Activated naive CD4-positive, alpha-beta T cell treated with anti-CD3 and anti-CD28 coated beads, Interleukin-2, amount 50 U/mL, for 72 hours (primary cell): ENCODE measurements around the gene MEGF11. TPM values are rescaled to one million over a fixed set of nuclear protein-coding genes. Genes with fewer than 3 reads are reported as not detected.

Experiments
- ATAC-seq, 2 donors: fragments of 150-1000 bp; cut with Tn5 transposase; 2 replicates each; pipeline ENCODE4 v1.10.0; 2021; ENCODE audit warnings: mild to moderate bottlenecking in 2 of 2, moderate library complexity in 2 of 2
- DNase-seq, 2 donors: peaks; one replicate each; pipeline ENCODE4 v3.0.0; 2021 to 2022; ENCODE audit warnings: low spot score in 2 of 2
- H3K27ac Mint-ChIP-seq, 2 donors: one replicate each; pipeline ENCODE4 v1.8.0; 2022; ENCODE audit warnings: mild to moderate bottlenecking in 2 of 2, mixed read lengths in 2 of 2
- H3K36me3 Mint-ChIP-seq, 2 donors: one replicate each; pipeline ENCODE4 v1.8.0; 2022; ENCODE audit warnings: mixed read lengths in 2 of 2
- H3K9me3 Mint-ChIP-seq, 2 donors: one replicate each; pipeline ENCODE4 v1.8.0; 2022; ENCODE audit warnings: mixed read lengths in 2 of 2
- total RNA-seq, 2 donors: library from RNA; stranded (reverse); gene quantifications; one replicate each; pipeline ENCODE4 v1.2.3, GENCODE V29; 2022

The MEGF11 gene
- total RNA-seq, 2 donors from 2014 or later = not detected

DNA sequence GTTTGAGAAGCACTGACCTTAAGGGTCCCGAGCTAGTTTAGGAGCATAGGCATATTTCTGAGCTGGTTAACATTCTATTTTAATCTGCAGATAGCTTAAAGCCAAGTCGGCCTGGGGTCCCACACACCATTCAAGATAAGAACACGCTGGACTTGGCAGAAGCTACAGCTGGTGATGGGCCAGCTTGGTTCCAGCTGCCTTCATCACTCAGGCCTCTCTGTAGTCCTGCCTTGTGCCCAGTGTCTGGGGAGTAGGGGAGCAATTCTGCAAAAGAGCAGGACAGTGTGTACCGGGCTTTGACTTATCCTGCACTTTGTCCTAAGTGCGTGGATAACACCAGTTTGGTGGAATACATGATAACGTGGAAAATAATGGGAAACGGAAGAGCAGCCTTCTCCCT is 164.5 kb downstream of the MEGF11 start:
- Mint-ChIP-seq H3K9me3 (peaks cover 0 to 6% of the 10 kb centered on the region in 2 donors), H3K36me3 (peaks cover 0 to 6% of the 10 kb centered on the region in 2 donors), H3K27ac (no peak overlapping the region)
- ATAC-seq (no peak), DNase-seq (no peak)

DNA sequence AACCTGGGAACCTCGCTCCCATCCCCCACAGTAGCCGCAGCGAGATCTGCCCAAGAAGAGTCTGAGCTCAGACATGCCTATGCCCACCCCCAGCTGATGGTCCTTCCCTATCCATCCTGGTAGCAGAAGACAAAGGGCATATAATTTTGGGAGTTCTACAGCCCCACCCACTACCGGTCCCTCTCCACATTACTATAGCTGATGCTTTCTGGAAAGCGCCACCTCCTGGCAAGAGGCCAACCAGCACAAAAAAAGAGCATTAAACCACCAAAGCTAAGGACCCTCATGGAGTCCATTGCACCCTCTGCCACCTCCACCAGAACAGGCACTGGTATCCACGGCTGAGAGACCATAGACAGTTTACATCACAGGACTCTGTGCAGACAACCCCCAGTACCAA is 168.4 kb downstream of the MEGF11 start:
- Mint-ChIP-seq H3K9me3 (peaks cover 0 to 6% of the 10 kb centered on the region in 2 donors), H3K27ac (no peak overlapping the region), H3K36me3 (peaks cover 0 to 8% of the 10 kb centered on the region in 2 donors)
- peak in 1 of 2 donors; percentile 24 for DNase-seq
- ATAC-seq = no peak

DNA sequence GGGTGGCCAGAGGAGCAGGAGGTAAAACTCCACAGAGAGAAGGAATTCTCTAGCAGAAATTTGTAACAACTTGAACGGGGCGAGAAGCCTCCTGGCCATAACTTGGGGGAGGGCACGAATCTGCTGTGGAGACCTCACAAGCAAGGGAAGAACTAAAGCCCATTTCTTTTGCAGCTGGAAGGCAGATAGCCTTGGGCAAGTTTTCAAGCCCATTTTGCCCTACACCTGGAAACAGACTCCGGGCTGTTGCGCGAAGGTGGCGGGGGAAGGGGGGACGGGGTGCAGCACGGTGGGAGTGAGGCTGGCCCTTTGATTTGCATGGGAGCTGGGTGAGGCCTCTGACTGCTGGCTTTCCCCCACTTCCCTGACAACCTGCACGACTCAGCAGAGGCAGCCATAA is 168.8 kb downstream of the MEGF11 start:
- no peak for ATAC-seq
- Mint-ChIP-seq H3K9me3 (peaks cover 0 to 6% of the 10 kb centered on the region in 2 donors), H3K36me3 (peaks cover 0 to 8% of the 10 kb centered on the region in 2 donors), H3K27ac (no peak overlapping the region)
- DNase-seq = no peak

DNA sequence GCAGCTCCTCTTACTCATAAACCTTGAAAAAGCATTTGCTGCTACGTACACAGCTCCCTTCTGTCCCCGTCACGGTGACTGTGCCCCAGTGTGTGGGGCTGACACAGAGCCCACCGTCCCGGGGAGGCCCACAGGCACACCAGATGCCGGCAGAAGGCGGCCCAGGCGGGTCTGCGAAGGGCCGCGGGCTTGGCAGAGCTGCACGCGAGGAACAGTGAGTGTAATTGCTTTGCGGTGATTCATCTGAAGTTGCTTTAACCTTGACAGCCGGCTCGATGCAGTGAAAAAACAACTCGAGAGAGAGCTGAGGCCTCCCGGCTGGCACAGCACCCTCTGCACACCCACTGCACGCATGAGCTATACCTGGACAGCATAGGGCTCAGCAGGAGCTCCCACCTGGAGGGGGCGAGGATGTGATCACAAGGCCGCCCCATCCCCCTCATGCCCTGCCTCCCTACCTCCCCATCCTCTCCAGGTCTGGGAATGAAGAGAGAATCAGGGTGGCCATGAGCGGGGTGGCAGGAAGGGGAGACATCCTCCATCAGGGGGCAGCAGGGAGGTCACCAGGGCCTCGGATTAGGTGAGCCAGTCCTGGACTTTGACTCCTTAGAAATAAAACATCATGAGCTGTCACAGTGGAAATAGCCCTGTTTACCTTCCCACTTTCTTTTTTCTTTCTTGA is 172.7 kb downstream of the MEGF11 start:
- H3K27ac Mint-ChIP-seq = no peak overlapping the region
- ATAC-seq (no peak), DNase-seq (no peak)
- H3K9me3 Mint-ChIP-seq = peaks cover 0 to 6% of the 10 kb centered on the region in 2 donors
- H3K36me3 Mint-ChIP-seq = peaks cover 0 to 8% of the 10 kb centered on the region in 2 donors

DNA sequence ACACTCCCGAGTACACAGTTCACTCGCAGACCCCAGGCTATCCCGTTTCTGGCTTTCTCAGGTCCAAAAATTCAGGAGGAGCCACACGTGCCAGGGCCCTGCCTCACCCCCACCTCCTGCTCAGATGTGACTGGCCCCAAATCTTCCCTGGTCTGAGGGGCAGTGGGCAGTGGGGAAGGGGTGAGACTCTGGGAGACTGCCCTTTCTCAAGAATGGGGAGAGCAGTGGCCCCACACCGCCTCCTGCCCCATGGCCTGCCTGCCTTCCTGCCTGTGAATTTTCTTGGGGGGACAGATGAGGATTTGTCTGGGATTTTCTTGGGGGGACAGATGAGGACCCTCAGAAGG is 174.6 kb downstream of the MEGF11 start:
- Mint-ChIP-seq H3K36me3 (peaks cover 0 to under 1% of the 10 kb centered on the region in 2 donors), H3K9me3 (no peaks in the 10 kb centered on the region)
- DNase-seq = no peak

DNA sequence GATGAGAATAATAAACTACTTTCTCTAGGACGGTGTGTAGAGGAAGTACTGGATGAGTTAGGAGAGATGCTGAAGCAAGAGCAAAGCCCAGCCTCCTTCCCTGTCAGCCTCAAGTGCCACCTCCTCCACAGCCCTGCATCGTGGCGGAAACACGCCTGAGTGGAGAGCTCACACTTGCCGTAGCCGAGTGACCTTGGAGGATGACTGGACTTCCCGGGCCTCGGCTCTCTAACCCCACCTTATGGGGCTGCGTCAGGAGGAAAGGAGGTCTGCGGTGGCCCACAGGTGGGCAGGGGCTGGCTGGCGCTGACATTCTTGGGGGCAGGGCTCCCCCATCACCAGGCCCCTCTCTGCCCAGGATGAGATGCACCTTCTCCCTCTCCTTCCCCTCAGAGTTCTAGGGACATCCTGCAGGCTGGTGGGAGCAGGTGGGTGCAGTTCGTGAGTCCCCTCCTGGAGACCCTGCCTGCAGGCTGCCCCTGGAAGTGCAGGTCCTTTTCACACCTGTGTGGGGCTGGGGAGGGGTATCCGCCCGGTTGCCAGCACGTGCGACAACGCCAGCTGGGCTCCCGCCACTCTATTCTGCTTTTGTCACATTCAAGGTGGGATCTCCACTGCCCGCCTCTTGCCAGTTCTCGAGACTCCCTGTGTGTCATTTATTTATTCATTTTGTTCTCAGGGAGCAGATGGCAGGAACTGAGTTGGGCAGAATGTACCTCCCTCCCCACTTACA is 175.2 kb downstream of the MEGF11 start:
- ATAC-seq (no peak), DNase-seq (no peak)
- no peak overlapping the region for H3K27ac Mint-ChIP-seq
- H3K9me3 Mint-ChIP-seq = no peaks in the 10 kb centered on the region
- no peaks in the 10 kb centered on the region for H3K36me3 Mint-ChIP-seq

More for the DNA sequence above, 174.6 kb downstream of the MEGF11 start:
- no peak overlapping the region for H3K27ac Mint-ChIP-seq
- no peak for ATAC-seq

DNA sequence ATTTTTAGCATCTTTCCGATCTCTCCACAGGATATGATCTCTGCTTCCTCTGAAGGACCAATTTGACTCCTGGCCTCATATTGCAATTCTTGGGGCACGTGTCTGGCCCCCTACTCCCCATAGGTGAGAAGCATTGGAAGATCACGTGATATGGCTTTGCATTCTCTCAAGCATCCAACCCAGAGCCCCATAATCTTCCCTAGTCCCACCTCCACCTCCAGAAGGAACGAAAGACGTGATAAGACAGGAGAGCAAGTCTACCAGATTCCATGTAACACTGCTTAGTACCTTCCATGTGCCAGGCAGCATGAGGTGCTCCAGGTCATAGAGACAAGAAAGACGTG is 176.3 kb downstream of the MEGF11 start:
- Mint-ChIP-seq H3K36me3 (no peaks in the 10 kb centered on the region), H3K9me3 (no peaks in the 10 kb centered on the region), H3K27ac (peak overlapping the region in 1 of 2 donors; percentile 4)
- DNase-seq (no peak), ATAC-seq (no peak)

DNA sequence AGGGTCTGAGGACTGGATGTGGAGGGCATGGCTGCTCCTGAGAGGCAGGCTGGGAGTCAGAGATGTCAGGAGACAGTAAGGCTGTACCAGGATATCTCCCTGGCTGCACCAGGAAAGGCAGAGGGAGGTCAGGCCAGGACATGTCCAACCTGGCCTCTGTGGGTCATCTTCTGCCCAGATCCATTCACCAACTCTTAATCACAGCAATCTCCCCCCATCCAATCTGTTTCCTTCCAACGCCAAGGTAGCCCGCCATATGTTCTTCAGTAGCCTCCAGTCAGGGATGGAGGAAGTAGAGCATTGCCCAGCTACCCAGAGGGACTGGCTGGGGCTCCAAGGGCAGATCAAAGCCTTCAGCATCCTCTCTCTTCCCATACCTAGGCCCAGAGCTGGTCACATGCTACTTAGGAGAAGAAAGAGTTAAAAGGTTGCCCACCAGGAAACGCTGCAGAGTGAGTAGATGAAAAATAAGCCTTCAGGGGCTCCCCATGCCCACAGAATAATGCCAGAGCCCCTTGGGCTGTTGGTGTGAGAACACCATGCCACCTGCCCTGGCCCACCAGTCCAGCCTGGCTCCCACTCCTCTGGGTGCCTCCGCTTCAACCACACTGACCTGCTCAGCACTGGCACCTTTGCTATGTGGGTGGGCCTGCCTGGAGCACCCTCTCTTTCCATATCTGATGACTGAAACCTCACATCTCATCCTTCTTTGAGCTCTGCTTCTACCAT is 176.8 kb downstream of the MEGF11 start:
- peak overlapping the region in 1 of 2 donors; percentile 4 for H3K27ac Mint-ChIP-seq
- no peaks in the 10 kb centered on the region for H3K9me3 Mint-ChIP-seq
- ATAC-seq (no peak), DNase-seq (no peak)
- no peaks in the 10 kb centered on the region for H3K36me3 Mint-ChIP-seq

DNA sequence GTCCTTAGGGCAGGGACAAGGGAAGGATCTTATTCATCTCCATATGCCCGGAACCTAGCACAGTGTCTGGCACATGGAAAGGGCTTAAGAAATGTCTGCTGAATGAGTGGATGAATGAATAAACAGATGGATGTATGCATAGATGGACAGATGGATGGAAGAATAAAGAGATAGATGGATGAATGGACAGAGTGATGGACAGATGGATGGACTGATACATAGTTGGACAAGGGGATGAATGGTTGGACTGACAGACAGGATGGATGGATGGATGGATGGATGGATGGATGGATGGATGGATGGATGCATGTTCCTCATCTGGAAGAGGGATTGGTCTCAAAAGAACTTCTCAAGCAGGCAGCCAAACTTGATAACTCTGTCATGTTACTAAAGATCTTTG is 177.6 kb downstream of the MEGF11 start:
- no peaks in the 10 kb centered on the region for H3K36me3 Mint-ChIP-seq
- no peaks in the 10 kb centered on the region for H3K9me3 Mint-ChIP-seq
- DNase-seq (no peak), ATAC-seq (no peak)
- no peak overlapping the region for H3K27ac Mint-ChIP-seq

DNA sequence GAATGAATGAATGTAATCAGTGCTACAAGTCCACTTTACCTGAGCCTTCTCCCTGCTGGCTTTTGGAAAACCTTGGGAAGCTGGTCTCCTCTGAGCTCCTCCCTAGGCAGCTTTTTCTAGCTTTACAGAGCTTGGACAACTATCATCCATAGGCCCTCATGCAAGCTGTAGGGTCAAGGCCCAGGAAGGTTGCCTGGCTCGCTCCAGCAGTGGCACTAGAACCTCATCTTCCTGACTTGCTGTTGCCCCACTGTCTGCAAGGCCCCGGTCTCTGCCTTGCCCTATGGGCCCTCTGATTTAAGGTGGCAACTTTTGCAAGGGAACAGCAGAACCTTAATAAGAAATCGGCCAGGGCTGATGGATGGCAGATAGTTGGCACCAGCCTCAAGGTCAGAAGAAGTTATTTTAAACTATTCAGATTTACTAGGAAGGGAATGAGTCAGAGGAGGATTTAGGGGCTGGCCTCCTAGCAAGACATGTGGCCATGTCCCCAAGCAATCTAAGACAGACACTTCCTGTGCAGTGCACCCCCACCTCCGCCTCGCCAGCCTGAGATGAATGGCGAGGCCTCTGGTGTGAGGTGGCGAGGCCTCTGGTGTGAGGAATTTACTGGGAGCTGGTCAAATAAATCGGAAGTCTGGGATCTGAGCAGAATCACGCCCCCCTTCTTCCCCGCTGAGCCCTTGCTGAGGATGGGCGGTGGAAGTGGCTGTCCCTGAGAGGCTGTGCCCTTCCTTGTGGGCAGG is 180.8 kb downstream of the MEGF11 start:
- H3K36me3 Mint-ChIP-seq = no peaks in the 10 kb centered on the region
- no peak overlapping the region for H3K27ac Mint-ChIP-seq
- no peaks in the 10 kb centered on the region for H3K9me3 Mint-ChIP-seq
- no peak for ATAC-seq
- DNase-seq = no peak

DNA sequence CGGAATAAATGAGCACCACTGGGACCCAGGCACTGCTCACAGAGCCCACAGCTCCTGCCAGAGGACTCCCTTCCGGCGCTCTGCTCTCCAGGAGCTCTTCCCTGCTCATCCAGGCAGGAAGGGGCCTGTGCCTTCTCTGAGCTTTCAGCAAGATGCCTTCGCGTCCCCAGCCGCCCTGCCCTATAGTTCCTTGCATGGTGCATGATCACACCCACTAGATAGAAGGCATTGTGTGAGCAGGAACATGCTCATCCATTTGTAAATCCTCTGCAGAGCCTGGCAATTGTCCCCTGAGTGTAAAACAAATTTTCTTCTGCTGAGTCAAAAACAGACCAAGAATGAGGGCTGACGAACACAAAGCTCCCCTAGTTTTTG is 181.6 kb downstream of the MEGF11 start:
- H3K9me3 Mint-ChIP-seq = no peaks in the 10 kb centered on the region
- ATAC-seq = no peak
- no peak for DNase-seq
- H3K27ac Mint-ChIP-seq = no peak overlapping the region
- H3K36me3 Mint-ChIP-seq = no peaks in the 10 kb centered on the region

DNA sequence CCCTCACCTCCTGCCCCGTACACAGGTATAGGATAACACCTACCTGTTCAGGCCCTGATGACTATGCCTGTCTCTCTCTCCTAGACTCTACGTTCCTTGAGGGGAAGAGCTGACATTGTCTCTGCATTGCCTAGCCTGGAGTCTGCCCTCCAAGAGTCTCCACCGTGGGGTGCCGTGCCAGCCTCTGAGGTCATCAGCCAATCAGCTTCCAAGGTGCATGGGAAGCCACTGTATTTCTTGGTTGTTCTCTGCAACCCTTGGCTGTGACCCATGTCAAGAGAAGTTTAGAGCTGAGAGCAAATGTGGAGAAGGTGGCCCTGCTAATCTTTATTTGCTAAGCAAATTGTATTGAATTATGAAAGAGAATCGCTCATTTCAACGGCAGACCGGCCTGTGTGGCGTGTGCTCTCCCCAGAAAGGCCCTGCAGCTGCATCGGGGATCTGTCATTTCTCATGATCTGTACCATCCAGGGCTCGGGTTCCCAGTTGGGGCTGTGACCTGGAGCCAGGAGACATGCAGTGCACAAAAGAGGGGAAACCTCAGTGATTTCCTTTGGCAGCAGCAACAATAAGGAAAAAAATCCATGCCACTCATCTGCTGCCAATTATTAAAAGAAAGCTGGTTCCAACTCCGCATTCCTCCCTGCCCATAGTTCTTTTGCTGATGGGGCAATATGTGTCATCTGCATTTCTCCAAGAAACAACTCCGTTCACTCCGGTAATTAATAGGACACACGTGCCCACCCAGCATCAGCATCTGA is 182.2 kb downstream of the MEGF11 start:
- Mint-ChIP-seq H3K36me3 (no peaks in the 10 kb centered on the region), H3K9me3 (no peaks in the 10 kb centered on the region), H3K27ac (no peak overlapping the region)
- no peak for ATAC-seq
- DNase-seq = no peak

DNA sequence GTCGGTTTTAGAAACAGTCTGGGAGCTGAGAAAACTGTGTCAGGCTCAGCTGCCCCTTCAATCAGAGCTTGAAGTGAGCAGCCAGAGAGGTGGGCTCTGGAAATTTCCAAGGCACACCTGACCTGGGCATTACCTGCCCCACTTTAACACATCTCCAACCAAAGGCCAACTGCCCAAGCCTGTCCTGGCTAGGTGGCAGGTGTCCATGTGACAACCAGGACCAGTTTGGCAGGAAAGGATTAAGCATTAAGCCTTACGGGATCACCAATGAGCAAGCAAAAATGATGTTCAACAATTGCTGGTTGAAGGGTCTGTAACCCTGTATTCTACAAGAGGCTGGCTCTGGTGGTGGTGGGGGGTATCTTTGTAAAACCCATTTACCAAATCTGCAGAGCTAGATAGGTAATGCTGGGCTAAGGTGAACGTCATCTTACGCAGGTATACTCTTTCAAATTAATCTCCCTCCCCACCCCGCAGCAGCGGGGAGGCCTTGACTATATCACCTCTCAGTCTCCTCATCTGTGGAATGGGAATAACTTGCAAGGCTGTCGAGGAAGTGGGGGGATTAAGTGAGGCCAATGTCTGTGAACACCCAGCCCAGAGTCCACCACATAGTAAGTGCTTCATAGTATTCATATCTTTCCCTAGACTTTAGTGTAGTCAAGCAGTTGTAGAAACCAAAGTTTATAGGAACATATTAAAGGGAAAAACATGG is 183.2 kb downstream of the MEGF11 start:
- DNase-seq (no peak), ATAC-seq (no peak)
- Mint-ChIP-seq H3K27ac (no peak overlapping the region), H3K9me3 (no peaks in the 10 kb centered on the region), H3K36me3 (no peaks in the 10 kb centered on the region)

DNA sequence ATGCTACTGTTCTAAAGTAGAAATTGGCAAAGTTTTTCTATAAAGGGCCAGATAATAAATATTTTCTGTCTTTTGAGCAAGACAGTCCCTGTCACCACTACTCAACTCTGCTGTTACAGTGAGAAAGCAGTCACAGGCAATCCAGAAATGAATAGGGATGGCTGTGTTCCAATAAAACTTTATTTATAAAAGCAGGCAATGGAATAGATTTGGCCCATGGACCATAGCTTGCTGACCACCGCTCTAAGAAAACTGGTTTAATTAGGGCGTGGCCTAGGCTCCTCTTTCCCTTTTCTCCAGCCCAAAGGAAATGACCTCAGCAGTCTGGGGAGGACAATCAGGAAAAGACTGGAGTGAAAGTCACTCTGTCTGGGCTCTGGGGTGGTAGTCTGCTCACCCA is 183.8 kb downstream of the MEGF11 start:
- Mint-ChIP-seq H3K27ac (no peak overlapping the region), H3K36me3 (no peaks in the 10 kb centered on the region), H3K9me3 (no peaks in the 10 kb centered on the region)
- ATAC-seq (no peak), DNase-seq (no peak)

DNA sequence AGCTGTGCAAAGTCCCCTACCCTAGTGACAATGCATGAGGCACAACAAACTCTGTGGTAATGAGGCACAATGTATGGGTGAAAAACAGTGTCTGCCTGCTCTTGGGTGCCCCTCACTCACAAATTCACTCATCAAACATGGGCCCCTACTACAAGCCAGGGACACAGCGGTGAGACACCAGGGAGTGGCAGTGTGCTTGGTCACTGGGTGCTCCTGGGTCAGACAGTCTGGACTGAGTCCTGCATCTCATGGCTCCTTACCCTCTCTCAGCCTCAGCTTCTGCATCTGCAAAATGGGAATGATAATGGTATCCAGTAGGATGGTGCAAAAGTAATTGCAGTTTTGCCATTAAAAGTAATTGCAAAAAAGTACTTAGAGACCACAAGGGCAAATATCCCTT is 184.7 kb downstream of the MEGF11 start:
- ATAC-seq = no peak
- no peak overlapping the region for H3K27ac Mint-ChIP-seq
- no peaks in the 10 kb centered on the region for H3K36me3 Mint-ChIP-seq
- no peak for DNase-seq
- no peaks in the 10 kb centered on the region for H3K9me3 Mint-ChIP-seq

DNA sequence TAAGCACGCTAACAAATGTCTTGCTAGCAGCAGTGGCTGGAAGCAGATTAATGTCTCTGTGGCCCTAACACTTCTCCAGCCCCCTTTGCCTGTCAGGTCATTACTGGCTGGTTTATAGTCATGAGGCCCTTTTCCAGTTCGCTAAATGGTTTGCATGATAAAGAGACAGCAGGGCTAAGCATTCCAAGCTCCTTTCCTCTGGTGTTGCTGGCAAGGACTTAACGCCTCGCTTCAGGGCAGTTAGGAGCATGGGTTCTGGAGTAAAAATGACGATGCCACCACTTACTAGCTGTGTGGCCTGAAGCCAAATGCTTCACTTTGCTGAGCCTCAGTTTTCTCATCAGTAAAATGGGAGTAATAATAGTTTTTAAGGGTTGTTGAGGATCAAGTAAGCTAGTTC is 185.9 kb downstream of the MEGF11 start:
- Mint-ChIP-seq H3K9me3 (no peaks in the 10 kb centered on the region), H3K27ac (no peak overlapping the region), H3K36me3 (no peaks in the 10 kb centered on the region)
- ATAC-seq (no peak), DNase-seq (no peak)
